Stimulated activated naive CD4-positive, alpha-beta T cell treated with Interleukin-2 at 50 U/mL for 16 hours (primary cell): ENCODE data around the gene MCF2L.
"Not testable (repeated sequence)": the region's sequence is repeated elsewhere in the genome, so short reads cannot be mapped to it uniquely, and the experiment has no call there.

ENCODE experiments used
- DNase-seq: peaks from one replicate; lab custom pipeline; 2025; lab: John Stamatoyannopoulos, UW

The MCF2L gene

DNA sequence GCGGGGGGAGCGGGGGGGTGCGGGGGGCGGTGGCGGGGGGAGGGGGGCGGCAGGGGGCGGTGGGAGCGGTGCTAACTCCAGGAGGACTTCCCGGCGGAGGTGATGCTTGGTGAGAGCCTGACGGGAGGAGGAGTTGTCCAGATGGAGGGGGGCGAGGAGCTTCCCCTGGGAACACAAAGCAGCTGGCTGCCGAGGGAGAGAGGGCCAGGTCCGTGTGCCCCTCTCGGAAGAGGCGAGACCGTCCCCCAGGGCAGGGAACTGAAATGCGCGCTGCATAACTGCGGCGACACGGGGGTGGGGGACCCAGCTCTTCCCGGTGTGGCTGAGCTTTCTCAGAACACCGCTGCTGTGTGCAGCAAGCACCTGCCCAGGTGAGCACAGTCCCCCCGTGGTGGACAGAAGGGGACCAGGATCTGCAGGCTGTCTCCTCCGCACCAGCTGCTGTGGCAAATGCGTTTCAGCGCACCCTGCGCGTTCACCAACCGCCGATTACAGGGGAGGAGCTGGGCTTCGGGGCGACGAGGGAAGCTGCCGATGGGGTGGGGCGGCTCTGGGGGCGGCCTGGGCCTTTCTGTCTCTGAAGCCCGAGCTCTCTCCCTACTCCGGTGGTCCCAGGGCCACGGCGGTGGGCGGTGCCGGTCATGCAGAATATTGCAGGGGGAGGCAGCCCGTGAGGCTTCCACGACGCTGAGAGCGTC is 81.9 kb downstream of the MCF2L start:
- DNase-seq: no peak

DNA sequence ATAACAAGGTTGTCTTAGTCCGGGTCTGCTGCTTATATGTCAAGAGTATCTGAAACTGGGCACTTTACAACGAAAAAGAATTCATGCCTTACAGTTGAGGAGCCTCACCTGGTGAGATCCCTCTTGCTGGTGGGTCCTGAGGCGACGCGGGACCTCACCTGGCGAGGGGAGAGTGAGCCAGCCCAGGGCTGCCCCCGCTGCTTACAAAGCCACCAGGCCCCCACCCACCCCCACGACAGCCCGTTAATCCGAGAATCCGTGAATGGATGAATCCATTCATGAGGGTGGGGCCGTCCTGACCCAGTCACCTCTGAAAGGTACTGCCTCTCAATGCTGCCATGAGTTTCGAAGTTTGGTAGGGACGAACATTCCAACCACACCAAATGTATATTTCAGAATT is 82.6 kb downstream of the MCF2L start:
- no peak for DNase-seq

DNA sequence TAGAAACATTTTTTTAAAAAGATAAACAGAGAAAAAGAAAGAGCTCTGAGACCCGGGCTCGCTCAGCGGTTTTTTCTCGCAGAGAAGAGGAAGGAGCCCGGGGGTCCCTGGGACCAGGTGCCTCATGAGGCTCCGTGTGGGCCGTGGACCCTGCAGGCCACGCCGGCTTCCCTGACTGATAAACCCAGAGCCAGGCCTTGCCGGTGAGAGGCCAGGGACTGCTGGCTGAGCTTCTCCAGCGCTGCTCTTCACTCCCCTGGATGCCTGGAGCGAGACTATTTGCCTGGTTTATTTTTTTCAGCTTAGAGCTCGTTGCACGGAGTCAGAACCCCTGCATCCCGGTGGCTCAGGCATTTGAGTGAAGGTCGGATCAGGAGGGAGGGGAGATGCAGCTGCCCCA is 83.2 kb downstream of the MCF2L start:
- no peak for DNase-seq

DNA sequence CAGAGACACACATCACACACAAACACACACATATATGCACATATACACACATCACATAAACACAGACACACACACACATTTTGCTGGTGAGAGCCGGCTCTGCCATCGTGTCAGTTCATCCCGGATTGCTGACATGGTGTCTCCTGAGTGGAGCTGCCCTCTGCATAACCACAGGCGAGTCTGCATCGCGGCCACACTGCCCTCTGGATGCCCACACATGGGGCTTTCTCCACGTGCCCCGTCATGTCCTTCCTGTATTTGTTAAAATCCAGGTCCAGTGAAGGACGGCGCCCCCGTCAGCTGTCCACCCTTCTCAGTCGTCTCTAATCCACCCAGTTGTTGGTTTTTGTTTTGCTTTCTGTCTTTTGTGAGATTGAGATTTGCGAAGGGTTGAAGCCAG is 84.0 kb downstream of the MCF2L start:
- no peak for DNase-seq

DNA sequence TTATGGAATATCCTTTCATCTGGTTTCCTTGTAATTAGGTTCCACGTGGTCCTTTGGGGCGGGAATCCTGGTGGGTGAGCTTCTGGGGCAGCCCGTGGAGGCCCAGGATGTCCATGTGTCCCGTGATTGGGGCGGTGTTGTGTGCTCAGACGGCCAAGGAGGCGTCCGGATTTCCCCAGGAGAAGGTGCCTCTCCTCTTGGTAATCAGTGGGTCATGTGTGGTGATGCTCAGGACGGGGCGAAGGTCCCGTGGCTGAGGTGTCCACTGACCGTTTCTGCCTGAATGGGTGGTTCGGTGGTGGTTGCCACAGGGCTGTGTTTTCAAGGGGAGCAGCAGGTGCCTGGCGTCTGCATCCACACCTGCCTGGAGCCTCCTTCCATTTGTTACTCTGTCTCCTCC is 84.4 kb downstream of the MCF2L start:
- no peak for DNase-seq

- no peak for DNase-seq
Observed at GRCh38 chr13:113053801-113054604, 85.0 kb downstream of the MCF2L start.

GRCh38 chr13:113057084-113057483 is 88.1 kb downstream of the MCF2L start:
- DNase-seq: no peak

GRCh38 chr13:113057559-113057958 is 88.5 kb downstream of the MCF2L start:
- not testable (repeated sequence) for DNase-seq

DNA sequence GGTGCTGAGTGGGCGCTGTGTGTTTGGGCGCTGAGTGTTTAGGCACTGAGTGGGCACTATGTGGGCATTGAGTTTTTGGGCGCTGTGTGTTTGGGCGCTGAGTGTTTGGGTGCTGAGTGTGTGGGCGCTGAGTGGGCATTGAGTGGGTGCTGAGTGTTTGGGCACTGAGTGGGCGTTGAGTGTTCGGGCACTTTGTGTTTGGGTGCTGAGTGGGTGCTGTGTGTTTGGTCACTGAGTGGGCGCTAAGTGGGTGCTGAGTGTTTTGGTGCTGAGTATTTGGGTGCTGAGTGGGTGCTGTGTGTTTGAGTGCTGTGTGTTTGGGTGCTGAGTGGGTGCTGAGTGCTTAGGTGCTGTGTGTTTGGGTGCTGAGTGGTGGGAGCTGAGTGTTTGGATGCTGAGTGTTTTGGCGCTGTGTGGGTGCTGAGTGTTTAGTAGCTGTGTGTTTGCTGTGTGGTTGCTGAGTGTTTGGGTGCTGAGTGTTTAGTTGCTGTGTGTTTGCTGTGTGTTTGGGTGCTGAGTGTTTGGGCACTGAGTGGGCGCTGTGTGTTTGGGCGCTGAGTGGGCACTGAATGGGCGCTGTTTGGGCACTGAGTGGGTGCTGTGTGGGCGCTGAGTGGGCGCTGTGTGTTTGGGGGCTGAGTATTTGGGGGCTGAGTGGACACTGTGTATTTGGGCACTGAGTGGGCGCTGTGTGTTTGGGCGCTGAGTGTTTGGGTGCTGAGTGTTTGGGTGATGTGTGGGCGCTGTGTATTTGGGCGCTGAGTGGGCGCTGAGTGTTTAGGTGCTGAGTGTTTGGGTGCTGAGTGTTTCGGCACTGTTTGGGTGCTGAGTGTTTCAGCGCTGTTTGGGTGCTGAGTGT is 89.3 kb downstream of the MCF2L start:
- DNase-seq: no peak

GRCh38 chr13:113058988-113059850 is 90.2 kb downstream of the MCF2L start:
- no peak for DNase-seq

- DNase-seq: no peak
Observed at GRCh38 chr13:113059891-113060290, 90.9 kb downstream of the MCF2L start.

GRCh38 chr13:113060557-113061270 is 91.7 kb downstream of the MCF2L start:
- no peak for DNase-seq

DNA sequence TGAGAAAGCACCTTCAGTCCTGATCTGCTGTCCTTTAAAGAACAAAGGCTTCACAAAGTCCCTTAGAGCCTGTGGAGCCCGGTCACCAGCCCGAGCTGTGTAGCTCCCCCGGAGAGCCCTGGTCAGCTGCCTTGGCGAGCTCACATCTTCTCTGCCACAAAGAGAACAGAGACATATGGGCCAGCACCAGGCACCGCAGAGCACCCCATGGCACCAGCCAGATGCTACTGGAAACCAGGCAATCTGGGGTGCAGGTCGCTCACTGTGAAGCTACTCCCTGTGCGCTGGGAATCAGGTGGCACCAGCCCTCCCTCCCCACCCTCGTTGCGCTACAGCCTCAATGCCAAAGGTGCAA is 92.2 kb downstream of the MCF2L start:
- no peak for DNase-seq

- DNase-seq: no peak
Observed at GRCh38 chr13:113061796-113062425, 92.9 kb downstream of the MCF2L start.

GRCh38 chr13:113062691-113063090 is 93.7 kb downstream of the MCF2L start:
- no peak for DNase-seq

GRCh38 chr13:113063091-113063491 is 94.1 kb downstream of the MCF2L start:
- DNase-seq: no peak

DNA sequence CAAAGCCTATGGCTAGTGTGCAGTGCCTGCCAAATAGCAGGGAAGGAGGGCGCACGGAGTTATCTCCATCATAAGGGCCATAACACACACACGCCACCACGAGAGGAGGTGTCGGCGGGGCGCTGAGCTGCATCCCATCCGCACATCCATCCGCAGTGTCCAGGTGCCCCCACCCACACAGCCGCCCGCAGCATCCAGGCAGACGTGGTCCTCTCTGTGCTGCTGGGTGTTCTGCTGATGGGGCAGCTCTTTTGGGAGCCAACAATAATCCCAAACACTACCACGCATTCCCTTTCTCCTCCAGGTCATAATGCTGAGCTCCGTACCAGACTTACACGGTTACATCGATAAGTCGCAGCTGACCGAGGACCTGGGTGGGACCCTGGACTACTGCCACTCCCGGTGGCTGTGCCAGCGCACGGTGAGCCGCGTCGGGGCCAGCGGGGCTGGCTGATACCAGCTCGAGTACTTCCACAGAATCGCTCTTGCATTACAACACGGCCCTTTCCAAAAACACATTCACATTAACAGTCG is 95.1 kb downstream of the MCF2L start:
- DNase-seq: no peak

DNA sequence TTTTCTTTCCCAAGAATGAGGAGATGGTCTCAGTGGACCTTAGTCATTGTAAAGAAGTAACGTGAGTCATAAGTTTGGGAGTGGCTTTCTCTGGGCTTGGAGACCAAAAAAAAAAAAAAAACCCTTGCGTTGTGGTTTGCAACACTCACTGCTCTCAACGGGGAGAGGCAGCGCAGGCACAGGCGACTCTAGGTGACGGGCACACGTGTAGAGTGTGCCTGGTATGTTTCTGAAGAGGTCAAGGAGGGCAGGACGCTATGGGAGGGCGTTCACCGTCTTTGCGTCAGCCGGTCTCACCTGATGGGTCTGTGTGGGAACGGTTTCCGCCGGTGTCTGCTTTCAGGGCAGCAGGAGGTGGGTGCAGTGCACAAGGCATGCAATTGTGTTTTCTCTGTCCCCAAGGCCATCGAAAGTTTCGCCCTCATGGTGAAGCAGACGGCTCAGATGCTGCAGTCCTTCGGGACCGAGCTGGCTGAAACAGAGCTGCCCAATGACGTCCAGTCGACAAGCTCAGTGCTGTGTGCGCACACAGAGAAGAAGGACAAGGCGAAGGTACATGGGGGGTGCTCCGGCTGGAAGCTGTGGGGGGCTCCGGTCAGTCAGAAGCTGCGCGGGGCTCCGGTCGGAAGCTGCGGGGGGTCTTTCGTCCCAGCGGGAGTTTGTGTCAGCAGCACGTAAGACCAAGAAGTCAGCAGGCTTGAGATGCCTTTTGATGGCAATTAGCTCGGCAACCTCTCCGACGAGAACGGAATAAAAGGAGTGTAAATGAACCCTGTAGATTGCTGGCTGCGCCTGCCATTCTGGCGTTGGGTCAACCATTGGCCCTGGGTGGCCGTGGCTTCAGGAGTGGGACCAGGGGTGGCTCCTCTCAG is 95.8 kb downstream of the MCF2L start:
- no peak for DNase-seq

GRCh38 chr13:113065406-113066141 is 96.6 kb downstream of the MCF2L start:
- no peak for DNase-seq
